HG03066 (cell line): Measurements from ENCODE around the gene CACNA1D.
"Not testable (repeated sequence)": the region's sequence is repeated elsewhere in the genome, so short reads cannot be mapped to it uniquely, and the experiment has no call there.

Experiments used
- ATAC-seq: cut with Tn5 transposase; IDR thresholded peaks from one replicate; pipeline ENCODE4 v1.9.1; 2021; ENCODE audit warnings: low read depth; ENCODE audit not compliant: unreplicated experiment

CACNA1D gene

DNA sequence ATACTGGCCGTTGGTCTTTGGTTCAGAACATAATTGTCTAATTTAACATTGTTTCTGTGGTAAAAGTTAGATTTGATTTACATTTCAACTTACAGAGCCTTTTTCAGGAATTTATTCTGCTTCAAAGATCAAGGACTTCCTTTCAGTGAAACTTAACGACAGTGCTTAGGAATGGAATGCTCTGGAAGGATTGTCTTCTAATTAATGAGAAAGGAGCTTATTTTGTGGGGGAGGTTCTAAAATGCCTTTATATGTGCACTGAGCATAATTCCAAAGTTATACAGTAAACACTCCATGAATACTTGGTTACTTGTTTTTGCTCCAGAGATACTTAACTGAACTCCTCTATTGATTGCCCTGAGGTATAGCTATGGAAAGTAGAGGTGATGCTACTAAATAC, 75.7 kb downstream of the CACNA1D start:
- no peak for ATAC-seq

- ATAC-seq: no peak
Observed at GRCh38 chr3:53570709-53571108, 76.3 kb downstream of the CACNA1D start.

GRCh38 chr3:53571264-53571663, 76.9 kb downstream of the CACNA1D start:
- no peak for ATAC-seq

DNA sequence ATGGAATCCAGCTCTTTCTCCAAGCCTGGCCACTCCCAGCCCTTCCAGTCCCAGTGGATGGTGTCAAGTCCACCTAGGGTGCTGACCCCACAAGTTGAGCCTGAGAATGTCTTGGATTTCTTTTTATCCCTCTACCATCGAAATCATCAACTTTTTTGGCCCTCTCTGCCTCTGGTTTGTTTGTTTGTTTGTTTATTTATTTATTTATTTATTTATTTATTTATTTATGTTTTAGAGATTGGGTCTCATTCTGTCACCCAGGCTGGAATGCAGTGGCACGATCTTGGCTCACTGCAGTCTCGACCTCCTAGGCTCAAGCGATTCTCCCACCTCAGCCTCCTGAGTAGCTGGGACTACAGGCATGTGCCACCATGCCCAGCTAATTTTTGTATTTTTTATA, 77.8 kb downstream of the CACNA1D start:
- not testable (repeated sequence) for ATAC-seq

GRCh38 chr3:53577506-53577905, 83.1 kb downstream of the CACNA1D start:
- no peak for ATAC-seq

DNA sequence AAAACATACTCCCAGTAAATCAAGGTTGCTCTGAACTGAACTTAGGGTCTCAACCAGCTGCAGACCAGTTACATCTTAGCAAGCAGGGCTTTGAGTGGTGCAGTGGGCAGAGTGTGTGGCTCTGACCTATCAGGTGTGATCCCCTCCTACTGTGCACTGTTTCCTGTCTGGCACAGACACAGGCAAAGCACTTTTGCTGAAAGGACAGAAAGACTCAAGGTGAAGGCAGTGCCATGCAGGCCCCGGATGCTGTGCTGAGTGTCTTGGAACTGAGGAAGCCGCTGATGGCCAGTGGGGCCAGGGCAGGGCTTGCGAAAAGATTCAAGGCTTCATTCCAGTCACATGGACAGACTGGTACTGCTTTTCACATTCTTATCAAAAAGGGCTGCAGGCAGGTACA, 85.2 kb downstream of the CACNA1D start:
- ATAC-seq: no peak

- no peak for ATAC-seq
Observed at GRCh38 chr3:53581671-53582070, 87.3 kb downstream of the CACNA1D start.

DNA sequence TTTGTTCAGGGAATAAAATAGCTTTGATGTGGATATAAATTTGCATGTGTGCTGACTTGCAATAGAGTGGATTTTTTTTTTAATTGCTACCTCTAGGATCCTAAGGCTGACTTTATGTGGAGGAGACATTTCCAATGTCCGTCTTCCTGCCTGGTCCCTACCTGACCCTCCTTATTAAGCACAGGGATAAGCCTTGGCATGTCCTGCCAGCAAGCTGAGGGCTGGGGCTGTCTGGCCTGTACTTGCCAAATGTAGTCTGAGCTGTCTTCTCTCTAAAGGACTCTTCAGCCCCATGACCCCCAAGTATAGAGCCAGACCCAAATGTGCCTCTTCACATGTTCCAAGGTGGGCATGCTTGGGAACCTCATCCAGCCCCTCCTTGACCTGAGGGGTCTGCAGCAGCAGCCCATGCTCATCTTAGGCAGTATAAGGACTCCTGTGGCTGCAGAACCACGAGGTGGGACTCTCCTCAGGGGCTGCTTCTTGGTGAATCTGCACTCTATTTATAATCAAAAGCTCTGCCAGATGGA, 88.8 kb downstream of the CACNA1D start:
- no peak for ATAC-seq

DNA sequence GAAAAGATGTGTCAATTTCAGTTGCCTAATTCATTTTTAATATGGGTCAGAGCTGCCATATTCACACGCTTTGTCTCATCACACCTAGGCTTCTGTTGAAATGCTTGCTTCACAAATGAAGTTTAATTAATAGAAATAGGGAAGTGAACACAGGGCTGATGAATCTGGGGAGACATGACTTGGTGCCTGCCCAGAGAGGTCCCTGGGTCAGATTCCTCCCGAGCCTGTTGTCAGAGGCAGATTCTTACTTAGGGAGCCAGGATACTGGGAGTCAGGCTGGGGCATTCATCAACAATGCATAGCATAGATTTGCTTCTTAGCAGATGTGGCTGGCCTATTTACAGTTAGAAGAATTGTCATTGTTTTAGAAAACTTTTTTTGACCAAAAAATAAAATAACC, 90.6 kb downstream of the CACNA1D start:
- ATAC-seq: no peak

DNA sequence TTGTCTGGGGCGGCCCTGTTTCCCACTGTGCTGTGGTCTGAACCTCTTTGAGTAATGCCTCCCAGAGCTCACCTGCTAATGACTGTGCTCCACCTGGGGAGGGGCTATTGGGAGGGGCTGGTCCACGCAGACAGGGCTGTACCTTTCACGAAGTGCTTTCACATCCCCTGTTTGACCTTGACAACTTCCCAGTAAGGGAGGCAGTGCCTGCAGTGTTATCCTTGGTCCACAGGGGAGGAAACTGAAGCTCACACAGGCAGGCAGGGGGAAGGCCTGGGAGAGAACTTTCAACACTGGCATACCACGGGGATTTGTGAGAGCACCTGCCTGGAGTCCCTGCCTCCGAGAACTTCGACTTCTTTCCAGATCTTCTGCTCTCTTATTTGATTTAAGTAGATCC, 91.2 kb downstream of the CACNA1D start:
- ATAC-seq: no peak

DNA sequence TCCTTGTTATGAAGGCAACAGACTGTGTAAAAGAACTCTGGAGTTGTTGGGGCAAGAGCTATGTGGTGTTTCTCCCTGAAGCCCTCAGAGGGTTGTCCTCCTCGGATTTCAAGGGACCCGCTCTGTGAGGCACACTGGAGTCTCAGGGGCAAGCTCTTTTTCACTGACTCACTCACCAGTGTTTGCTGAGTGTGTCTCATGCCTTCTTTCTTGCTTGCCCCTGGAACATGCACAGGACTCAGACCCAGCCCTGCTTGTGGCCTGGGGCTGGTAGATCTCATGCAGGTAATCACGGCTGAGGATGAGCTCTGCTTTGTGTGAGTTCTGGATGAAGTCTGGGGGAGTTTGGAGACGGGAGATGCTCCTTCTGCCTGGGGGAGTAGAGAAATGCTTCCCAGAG, 93.7 kb downstream of the CACNA1D start:
- ATAC-seq: no peak

- no peak for ATAC-seq
Observed at GRCh38 chr3:53589201-53589600, 94.8 kb downstream of the CACNA1D start.

DNA sequence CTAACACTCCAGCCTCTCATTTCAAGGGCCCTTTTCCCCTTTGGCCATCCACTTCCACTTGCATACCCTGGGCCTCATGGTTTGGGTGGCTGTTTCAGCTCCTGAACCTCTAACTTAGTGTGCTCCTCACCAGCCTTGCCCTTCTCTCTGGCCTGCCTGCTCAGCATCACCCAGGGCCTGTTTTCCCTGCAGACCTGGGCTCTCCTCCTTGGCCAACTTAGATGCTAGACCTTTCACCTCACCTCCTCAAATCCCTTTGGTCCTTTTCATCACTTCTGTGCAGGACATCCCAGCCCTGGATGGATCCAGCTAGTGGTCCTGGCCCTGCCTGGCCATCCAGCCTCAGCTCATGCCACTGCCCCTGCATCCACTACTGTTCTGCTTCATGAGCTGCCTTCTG, 95.4 kb downstream of the CACNA1D start:
- no peak for ATAC-seq

DNA sequence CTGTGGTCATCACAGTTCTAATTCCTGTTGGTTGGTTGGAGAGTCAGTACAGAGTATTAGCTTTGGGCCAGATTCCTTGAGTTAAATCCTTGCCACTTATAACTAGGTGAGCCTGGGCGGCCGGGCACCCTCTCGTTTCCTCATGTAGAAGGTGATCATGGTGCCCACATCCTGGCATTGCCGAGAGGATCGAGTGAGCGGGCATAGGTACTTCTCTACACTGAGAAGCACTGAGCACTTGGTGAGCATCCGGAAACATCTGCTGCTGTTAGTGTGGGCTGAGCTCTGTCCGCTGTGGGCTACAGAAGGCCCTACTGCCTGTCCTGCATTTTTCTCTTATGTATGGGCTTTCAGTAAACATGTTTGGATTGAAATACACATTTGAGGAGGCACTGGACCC, 96.2 kb downstream of the CACNA1D start:
- ATAC-seq: no peak

DNA sequence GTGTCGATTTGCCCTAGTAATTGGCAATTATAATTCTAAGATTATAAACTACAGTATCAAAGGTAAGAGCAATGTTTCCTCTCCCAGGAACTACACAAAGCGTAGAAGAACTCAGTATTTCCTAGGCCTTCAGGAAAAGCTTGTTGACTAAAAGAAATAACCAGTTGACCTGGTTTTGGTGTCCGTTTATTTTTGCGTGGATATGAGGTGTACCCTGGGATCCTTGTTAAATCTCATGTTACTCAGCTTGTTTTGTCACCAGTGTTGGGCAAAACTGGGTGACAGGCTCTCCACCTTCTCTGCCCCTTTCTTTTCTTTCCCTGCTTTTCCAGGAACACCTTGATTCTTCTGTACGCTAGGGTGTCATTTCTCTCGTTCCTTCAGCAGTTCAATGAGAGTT, 97.2 kb downstream of the CACNA1D start:
- no peak for ATAC-seq

- no peak for ATAC-seq
Observed at GRCh38 chr3:53592862-53593261, 98.5 kb downstream of the CACNA1D start.

DNA sequence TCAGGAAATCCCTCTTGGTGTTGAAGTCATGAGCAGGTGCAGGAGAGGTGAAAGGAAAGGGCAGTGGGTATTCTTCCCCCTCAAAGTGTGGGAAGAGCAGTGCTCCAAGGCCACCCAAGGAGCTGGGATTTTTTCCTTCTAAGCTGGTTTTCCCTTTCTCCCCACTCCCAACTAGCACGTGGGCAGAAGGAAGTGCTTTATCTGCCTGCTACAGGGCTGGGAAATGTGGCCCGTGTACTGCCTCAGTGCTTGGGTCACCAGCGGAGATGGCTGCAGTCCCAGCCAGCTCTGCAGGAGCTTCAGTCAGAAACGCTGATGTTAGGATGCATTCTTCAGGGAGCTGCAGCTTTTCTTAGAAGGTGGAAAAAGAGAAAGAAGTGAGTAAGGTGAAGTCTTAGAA, 99.2 kb downstream of the CACNA1D start:
- ATAC-seq: no peak

GRCh38 chr3:53594276-53594675, 99.9 kb downstream of the CACNA1D start:
- ATAC-seq: no peak

- ATAC-seq: no peak
Observed at GRCh38 chr3:53595660-53596059, 101.2 kb downstream of the CACNA1D start.

DNA sequence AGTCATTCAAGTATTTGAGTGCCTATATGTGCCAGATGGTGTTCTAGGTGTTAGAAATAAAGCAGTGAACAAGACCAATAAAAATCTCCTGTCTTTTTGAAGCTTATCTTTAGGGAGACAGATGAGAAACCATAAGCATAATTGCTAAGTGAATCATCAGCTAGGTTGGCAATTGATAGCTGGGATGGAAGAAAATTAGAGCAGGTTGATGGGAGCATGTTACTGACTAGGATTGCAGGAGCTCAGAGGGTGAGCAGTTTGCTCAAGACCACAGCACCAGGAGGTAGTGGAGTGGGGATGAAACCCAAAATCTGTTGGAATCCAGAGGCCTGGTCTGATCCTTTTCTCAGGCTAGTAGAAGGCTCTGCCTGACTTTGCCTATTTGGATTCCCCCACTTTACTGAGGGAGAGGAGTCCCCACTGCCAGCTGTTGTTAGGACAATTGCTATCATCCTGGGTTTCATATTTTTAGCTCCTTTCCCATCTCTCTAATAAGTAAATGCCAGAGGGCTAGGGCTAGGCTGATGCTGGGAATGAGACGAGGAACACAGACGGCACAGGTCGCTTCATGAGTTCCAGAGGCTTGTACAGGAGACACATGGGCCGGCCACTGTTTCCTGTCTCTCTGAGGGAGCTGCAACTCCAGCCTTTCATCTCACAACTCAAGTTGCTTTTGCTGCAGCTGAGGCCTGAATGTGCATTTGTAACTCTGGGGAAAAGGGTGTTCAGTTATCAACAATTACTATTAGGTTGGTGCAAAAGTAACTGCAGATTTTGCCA, 102.9 kb downstream of the CACNA1D start:
- no peak for ATAC-seq

GRCh38 chr3:53599771-53600170, 105.4 kb downstream of the CACNA1D start:
- ATAC-seq: no peak

GRCh38 chr3:53602866-53603265, 108.5 kb downstream of the CACNA1D start:
- ATAC-seq: no peak

GRCh38 chr3:53604232-53604631, 109.8 kb downstream of the CACNA1D start:
- no peak for ATAC-seq
